ENCODE measurements around the gene LMTK2.
A peak's percentile ranks its signal among the peaks of the same experiment; 100 is the strongest.

Gene LMTK2

DNA sequence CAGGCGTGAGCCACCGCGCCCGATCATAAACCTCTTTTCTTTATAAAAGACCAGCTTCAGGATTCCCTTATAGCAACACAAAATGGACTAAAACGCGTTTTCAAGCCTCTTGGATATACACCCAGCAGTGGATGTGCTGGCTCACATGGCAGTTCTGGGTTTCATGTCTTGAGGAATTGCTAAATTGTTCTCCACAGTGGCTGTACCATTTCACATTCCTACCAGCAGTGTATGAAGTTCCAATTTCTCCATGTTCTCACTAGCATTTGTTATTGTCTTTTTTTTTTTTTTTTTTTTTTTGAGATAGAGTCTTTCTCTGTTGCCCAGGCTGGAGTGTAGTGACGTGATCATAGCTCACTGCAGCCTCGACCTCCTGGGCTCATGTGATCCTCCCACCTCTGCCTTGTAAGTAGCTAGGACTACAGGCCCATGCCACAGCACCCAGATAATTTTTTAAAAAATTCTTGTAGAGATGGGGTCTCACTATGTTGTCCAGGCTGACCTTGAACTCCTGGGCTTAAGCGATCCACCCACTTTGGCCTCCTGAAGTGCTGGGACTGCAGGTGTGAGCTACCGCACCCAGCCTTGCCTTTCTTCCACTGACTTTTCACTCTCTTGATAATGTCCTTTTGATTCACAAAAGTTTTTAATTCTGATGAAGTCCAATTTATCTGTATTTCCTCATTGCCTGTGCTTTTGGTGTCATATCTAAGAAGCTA, 127.9 kb downstream of the LMTK2 start:
- no peak for DNase-seq (ENCODE audit: low spot score)

DNA sequence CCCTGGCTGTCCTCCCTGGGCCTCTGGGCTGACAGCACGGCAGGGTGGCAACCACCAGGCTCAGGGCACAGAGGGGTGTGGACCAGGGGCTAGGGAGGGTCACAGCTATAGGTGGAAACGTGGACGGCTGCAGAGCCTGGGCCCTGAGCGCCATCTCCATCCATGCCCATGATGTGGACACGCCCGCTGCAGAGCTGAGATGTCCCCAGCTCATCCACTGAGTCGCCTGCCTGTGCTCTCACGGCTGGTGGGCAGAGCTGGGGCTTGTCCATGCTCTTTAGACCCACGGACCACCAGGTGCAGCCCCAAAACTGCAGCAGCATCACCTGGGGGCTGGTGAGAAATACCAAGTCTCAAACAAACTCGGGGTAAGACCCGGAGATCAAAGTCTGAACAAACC, 129.2 kb downstream of the LMTK2 start:
- no peak for DNase-seq (ENCODE audit: low spot score)

DNA sequence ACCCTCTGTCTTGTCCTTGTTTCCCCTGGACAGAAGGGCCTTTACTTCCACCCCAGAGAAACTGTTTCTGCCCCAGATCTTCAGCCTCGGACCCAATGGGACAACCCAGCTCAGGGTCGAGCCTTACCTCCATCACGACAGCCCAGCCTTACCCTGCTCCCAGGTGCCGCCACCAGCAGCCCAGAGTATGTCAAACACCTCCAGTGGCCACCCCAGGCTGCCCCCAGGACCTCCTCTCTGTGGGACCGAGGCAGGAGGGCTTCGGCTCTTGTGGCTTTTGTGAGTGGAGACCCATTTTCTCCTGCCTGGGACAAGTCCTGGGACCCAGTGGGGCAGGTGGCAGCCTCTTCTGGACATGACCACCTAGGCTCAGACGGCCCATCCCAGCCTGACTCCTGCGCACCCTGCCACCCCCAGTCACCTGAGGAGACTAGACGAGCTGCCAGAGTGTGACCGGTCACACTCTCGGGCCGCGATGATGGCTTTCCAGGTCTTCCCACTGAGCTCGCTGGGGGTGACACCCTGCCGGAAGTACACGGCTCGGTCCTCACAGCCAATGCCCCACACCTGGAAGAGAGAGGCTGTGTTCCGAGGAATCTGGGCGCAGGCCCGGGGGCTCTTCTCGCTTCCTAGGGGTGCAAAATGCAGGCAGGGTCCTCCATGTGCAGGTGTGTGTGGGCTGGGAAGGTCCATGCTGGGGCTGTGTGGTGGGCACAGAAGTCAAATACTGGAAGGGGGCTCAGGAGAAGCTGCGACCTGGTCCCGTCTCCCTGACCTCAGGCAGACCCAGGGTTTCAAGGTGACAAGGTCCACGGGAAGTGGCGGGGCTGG, 129.9 kb downstream of the LMTK2 start:
- DNase-seq (ENCODE audit: low spot score) = no peak

DNA sequence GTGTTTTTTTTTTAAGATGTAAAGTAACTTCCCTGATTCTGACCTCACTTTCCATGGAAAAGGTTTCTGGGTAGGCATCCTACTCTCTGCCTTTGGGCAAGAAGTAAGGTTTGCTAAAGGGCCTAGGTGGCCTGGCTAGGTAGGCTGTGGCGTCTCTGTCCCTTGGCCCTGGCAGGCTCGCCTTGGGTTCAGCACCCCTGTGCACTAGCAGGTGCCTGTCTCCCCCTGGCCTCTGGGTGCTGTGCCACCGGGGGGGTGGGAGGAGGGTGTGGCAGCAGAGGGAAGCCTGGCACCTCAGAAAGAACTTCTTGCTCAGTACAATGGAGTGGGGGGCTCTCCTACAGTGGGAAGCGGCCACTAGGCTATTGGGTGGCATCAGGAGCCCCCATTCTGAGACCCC, 131.4 kb downstream of the LMTK2 start:
- DNase-seq (ENCODE audit: low spot score) = no peak

DNA sequence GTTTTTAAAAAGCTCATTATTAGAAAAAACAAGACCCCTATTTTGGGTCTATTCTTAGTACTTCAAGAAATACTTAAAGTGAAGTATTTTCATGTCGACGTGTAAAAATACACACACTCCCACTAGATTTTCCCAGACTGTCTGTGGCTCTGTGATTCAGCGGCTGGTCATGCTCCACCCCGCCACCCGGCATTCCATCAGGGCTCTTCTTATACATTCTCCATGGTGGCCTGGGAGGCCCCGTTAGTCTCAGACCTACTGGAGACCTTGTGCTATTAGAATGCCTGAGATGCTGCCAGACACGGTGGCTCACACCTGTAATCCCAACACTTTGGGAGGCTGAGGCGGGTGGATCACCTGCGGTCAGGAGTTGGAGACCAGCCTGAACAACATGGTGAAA, 132.3 kb downstream of the LMTK2 start:
- DNase-seq (ENCODE audit: low spot score) = no peak

DNA sequence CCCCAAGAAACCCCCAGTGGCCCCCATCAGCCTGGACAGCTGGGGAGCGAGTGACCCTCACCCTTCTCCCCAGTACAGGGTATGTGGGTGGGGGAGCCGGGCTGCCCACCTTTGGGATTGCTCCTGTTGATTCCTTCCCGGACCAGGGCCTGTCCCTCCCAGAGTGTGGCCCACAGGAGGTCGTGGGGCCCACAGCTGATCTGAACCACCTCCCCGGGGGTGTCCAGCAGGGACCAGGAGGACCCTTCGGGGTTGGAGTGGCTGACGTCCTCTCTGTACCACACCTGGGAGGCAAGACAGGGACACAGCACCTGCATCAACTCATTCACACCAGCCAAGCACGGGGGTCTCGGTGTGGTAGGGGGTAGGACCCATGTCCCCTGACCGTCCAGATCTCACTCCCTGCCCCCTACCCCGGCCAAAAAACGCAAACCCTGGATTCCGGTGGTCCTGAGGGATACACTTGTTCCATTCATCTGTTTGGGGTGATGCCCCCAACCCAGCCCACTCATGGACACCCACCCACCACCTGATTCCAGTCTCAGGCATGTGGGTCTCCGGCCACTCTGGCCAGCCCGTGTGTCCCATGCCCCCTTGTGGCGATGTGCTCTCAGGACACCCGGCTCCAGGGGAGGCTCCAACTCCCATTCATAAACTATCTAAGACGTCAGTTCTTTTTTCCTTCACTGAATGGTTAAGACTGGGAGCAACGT, 134.5 kb downstream of the LMTK2 start:
- DNase-seq (ENCODE audit: low spot score) = peak; percentile 15

DNA sequence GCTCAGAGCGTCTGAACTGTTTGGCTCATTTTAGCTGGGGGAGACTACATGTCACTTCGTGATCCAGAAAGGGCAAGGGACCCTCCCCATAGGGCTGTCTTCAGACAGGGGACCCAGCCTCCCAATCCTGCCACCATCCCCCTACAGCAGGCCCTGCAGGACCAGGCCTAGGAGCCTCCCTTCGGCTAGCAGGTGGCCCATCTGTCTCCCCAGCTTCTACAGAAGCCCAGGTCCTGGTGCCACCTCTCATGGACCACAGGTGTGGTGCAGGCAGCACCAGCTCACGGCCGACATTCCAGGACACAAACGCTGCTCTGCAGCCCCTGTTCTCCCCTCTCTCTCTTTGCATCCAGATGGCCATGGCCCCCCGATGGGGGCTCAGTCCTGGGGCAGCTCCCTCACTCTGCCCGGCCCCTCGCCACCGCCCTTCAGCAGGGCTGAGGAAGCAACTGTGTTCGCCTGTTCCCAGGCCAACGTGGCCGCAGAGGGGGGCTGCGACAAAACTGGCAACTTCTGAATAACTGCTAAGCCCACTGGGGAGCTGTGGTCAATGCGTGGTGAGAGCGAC, 135.1 kb downstream of the LMTK2 start:
- no peak for DNase-seq (ENCODE audit: low spot score)

DNA sequence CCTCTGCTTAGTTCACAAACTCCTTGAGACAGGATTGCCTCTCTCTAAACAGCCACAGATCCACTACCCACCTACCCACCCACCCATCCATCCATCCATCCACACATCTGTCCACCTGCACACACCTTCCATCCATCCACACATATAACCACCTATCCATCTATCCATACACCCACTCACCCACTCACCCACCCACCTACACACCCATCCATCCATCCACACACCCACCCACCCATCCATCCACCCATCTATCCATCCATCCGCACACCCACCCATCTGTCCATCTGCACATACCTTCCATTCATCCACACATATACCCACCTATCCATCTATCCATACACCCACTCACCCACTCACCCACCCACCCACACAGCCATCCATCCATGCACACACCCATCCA, 135.7 kb downstream of the LMTK2 start:
- DNase-seq (ENCODE audit: low spot score) = no peak

DNA sequence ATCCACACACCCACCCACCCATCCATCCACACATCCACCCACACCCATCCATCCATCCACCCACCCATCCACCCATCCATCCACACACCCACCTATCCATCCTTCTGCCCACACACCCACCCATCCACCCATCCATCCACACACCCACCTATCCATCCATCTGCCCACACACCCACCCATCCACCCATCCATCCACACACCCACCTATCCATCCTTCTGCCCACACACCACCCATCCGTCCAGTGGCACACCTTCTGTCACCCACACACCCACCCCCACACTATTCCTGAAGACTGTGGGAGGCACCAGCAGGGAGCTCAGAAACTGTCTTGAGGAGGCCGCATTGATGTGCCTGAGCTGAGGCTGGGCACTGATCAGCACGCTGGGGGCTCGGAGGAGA, 136.3 kb downstream of the LMTK2 start:
- no peak for DNase-seq (ENCODE audit: low spot score)

DNA sequence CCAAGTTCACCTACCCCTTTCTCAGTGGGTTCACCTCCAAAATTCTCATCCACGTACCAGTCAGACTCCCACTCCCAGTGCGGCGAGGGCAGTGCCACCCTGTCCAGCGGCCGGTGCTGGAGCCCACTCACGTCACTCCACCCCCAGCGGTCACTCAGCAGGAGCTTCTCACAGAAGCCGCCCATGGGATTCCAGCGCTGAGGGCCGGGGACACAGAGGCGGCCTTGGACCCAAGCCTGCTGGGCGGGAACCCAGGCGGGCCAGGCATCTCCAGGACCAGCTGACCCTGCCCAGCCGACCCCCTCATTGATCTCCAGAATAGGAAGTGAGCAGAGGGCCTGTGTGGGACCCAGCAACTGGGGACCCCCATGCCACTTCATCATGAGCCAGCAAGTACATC, 138.2 kb downstream of the LMTK2 start:
- no peak for DNase-seq (ENCODE audit: low spot score)

DNA sequence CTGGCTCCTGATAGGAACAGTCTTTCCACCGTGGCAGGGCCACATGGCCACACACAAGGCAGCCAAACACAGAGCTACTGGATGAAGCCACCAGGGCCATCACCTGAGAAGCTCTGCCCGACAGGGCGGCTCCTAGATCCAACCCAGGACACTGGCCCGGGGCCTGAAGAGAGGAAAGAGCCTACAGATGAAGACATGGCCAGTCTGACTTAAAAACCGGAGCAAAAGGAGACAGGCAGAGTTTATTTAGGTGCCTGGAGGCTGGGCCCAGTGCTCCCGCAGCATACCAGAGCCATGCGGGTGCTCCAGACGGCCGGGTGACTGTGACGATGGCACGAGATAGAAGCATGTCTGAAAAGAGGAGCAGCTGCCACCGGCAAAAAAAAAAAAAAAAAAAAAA, 141.5 kb downstream of the LMTK2 start:
- no peak for DNase-seq (ENCODE audit: low spot score)

DNA sequence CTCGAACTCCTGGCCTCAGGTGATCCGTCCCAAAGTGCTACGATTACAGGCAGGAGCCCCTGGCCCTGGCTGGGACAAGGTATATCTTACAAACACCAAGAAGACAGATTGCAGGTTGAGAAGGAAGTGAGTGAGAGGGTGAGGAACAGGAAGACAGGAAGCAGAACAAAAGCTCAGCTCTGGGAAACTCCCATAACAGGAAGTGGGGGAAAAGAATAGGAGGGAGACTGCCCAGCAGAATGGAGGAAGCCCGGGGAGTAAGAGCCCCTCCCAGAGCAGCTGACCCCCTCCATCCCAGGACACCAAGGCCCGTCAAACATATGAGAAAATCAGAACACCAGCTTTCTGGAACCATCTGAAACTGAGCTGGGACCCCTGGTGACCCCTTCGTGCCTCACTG, 142.4 kb downstream of the LMTK2 start:
- no peak for DNase-seq (ENCODE audit: low spot score)

DNA sequence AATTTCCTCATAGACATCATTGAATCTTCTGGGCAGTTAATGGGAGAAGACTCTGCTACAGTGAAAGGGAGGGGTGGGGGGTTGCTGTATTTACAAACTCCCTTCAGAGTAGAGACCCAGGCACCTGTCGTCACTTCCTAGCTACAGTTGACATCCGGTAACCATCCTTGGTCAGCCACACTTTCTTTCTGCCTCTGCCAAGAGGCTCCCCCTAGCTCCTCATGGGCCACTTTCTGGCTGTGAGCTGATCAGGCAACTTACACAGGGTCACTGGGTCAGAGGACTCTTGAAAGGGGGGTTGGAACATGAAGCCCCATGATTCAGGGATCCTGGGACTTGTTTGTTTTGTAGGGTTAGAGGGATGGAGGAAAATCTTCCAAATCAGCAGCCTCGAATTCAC, 144.1 kb downstream of the LMTK2 start:
- no peak for DNase-seq (ENCODE audit: low spot score)

DNA sequence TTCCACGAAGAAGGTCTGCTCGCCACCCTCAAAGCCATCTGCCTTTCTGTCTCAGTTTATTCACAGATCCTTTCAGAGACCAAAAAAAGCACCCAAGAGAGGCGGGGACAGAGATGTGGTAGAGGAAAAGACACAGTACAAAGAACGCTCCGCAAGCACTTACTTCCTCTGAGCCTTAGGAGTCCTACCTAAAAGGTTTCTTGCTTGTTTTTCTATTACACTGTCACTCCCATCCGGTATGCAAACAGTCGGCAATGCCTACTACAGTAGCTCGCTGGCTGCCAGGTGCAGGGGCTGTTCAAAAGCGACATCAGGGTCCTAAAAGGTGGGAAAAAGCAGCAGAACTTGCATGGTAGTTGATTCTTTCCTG, 144.6 kb downstream of the LMTK2 start:
- no peak for DNase-seq (ENCODE audit: low spot score)

DNA sequence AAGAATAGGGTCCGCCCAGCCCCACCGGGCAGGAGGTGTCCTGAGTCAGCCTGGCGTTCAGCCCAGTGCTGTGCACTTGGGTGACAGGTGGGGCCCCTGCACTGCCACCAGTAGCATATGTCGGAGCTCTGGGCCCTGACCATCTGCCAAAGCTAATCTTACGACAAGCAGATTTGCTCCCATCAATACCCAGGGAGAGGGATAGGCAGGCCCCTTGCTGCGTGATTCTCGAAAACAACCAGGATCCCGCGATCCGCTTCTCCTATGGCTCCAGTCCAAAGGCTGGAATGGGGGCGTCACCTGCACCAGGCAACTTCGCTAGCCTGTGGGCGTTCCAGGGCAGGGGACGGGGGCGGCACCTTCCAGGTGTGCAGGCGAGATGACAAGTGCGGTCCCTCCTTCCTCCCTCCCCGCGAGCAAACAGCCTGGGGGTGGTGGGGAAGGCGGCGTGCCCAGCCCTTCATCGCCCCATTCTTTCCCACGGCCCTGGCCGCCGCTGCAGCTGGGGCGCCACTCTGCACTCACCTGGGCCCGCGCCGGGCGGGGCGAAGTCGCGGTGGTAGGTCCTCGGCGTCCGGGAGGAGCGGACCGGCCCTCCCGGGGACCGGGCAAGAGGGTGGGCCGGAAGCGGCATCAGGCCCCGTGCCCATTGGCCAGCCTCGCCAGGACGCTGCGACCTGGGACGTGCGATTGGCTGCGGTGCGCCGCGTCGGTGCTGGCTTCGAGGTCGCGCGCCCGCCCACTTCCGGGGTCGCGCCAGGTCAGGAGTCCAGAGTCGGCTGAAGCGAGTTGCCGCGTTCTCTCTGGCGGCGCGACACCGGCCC, 145.2 kb downstream of the LMTK2 start, which contains the start of gene TECPR1:
Gene TECPR1, minus strand, starts transcription at position 632 of the 824 bp plus-strand sequence. CDS start 6,086 bp downstream, outside the sequence.
- DNase-seq (ENCODE audit: low spot score) = peak; percentile 94

DNA sequence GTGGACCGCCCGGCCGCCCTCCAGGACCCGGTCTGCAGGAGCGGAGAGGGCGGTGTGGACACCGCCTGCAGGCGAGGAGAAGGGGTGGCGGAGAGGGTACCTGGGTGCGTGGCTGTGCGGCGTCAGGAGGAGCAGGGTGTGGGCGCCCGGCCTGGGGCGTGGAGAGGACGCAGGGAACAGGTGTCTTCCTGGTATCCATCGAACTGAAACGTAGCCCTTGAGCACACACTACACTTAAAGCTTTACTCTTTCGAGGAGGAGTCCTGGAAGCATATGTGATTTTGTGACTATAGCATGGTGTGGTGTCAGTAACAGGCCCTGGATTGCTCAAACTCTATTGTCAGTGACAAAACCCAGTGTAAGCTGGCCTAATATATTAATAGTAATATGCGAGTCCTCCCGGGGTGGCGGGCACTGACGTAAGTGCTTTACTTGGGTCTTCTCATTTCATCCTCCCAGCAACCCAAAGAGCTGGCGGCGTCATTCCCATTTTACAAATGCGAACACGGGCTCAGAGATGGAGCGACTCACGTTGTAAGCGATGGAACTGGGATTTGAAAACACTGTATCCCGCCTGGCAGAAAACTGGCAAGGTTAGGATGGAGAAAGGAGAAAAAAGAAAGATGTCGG, 145.9 kb downstream of the LMTK2 start:
- no peak for DNase-seq (ENCODE audit: low spot score)

DNA sequence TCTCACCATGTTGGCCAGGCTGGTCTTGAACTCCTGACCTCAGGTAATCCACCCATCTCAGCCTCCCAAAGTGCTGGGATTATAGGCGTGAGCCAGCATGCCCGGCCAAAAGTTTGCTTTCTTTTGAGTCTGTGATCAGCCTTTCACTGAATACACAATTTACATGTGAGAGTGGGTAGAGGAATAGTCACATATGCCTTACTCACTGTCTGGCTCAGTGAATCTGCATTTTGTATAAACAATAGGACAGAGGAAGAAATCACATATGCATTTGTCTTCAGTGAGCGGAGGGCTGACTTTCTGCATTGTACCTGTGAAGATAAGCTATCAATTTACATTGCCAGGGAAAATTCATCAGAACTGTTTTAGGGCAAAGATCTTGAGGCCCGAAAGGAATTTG, 147.9 kb downstream of the LMTK2 start:
- no peak for DNase-seq (ENCODE audit: low spot score)

DNA sequence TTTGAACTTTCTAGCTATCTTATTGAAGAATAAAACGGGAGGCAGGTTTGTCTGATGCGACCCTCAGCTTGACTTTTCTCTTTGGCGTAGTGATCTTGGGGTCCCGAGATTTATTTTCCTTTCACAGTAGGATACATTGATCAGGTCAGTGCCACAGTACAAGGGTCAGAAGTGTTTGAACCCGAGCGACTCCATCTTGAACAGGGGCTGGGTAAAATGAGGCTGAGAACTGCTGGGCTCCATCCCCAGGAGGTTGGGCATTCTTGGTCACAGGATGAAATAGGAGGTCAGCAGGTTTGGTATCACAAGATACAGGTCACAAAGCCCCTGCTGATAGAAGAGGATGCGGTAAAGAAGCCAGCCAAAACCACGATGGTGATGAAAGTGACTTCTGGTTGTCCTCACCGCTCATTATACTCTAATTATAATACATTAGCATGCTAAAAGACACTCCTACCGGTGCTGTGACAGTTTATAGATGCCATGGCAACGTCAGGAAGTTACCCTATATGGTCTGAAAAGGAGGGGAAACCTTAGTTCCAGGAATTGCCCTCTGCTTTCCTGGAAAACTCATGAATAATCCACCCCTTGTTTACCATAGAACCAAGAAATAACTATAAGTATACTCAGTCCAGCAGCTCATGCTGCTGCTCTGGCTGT, 148.4 kb downstream of the LMTK2 start:
- DNase-seq (ENCODE audit: low spot score) = no peak

DNA sequence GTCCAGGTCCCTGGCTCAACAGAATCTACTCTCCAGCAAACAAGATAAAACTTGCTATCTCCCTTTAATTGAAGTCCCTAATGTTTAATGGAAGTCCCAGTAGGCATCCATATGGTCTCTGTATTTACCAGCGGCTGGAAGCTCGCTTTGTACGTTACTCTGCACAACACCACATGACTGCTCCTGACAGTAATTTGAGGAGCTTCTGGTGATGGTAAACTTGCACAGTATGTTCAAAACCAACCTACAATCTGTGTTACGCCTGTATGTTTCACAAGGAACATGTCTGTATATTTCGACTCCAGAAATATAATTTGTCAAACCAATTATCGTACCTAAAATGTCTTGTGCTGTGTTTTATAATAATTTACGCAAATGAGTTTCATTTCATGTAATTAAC, 149.8 kb downstream of the LMTK2 start:
- no peak for DNase-seq (ENCODE audit: low spot score)

DNA sequence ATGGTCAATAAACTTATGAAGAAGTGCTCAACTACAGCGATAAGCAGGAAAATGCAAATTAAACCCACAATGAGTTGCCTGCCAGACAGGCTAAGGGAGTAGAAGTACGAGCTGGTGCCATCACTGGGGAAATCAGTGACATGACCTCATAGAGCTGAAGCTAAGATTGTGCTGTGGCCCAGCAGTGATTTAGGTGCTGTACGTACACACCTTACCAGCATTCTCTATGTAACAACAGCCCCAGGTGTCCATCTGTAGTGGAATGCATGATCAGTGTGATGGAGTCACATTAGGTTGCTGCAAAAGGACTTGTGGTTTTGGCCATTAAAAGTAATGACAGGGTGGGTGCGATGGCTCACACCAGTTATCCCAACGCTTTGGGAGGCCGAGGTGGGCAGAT, 151.0 kb downstream of the LMTK2 start:
- no peak for DNase-seq (ENCODE audit: low spot score)
